H54 (cell line): ENCODE measurements around the gene MUC13.

ENCODE experiments used
- DNase-seq: peaks from one replicate; pipeline ENCODE4 v3.0.0; 2011; ENCODE audit warnings: low spot score, mixed read lengths; ENCODE audit not compliant: insufficient read length
- FAIRE-seq: peaks from 3 replicates; lab custom pipeline; 2011; peaks lifted over from hg19 to GRCh38; lab: Jason Lieb, UNC
- POLR2A ChIP-seq: IDR thresholded peaks from 2 replicates; pipeline ENCODE4 v1.6.1; 2011; ENCODE audit warnings: low read depth, mild to moderate bottlenecking, low read length

The MUC13 gene

GRCh38 chr3:124935794-124936542 lies 1.4 kb upstream of the MUC13 start:
- DNase-seq = no peak
- TF ChIP-seq POLR2A = no peak
- FAIRE-seq = no peak

- DNase-seq (no peak), FAIRE-seq (no peak)
- no peak for TF ChIP-seq POLR2A
Measured at GRCh38 chr3:124935264-124935663, 713 bp upstream of the MUC13 start.

- DNase-seq = peak; percentile 19
- no peak for TF ChIP-seq POLR2A
- FAIRE-seq = peak; percentile 75
Measured at GRCh38 chr3:124928333-124929202, 6.0 kb downstream of the MUC13 start.

- no peak for FAIRE-seq
Measured at GRCh38 chr3:124927574-124928045, 6.9 kb downstream of the MUC13 start.

GRCh38 chr3:124926426-124927101 lies 8.0 kb downstream of the MUC13 start:
- TF ChIP-seq POLR2A = no peak
- no peak for DNase-seq
- FAIRE-seq = no peak

More at GRCh38 chr3:124927574-124928045, 6.9 kb downstream of the MUC13 start:
- no peak for DNase-seq
- no peak for TF ChIP-seq POLR2A

GRCh38 chr3:124924741-124925140 lies 9.8 kb downstream of the MUC13 start:
- DNase-seq (no peak), FAIRE-seq (no peak)
- TF ChIP-seq POLR2A = no peak

GRCh38 chr3:124923833-124924232 lies 10.7 kb downstream of the MUC13 start:
- no peak for DNase-seq
- no peak for TF ChIP-seq POLR2A
- FAIRE-seq = no peak

GRCh38 chr3:124920718-124921117 lies 13.8 kb downstream of the MUC13 start:
- DNase-seq = no peak
- TF ChIP-seq POLR2A = no peak
- FAIRE-seq = no peak

- DNase-seq (no peak), FAIRE-seq (no peak)
- no peak for TF ChIP-seq POLR2A
Measured at GRCh38 chr3:124919756-124920155, 14.8 kb downstream of the MUC13 start.

- FAIRE-seq = no peak
- DNase-seq = no peak
- no peak for TF ChIP-seq POLR2A
Measured at GRCh38 chr3:124918524-124918923, 16.0 kb downstream of the MUC13 start.

GRCh38 chr3:124916837-124917409 lies 17.6 kb downstream of the MUC13 start:
- TF ChIP-seq POLR2A = no peak
- FAIRE-seq = no peak
- no peak for DNase-seq

GRCh38 chr3:124915254-124915653 lies 19.3 kb downstream of the MUC13 start:
- FAIRE-seq (no peak), DNase-seq (no peak)
- no peak for TF ChIP-seq POLR2A

- no peak for FAIRE-seq
- no peak for DNase-seq
- TF ChIP-seq POLR2A = no peak
Measured at GRCh38 chr3:124907957-124908356, 26.6 kb downstream of the MUC13 start.
